AG09319 (cell line): ENCODE results near the gene CASZ1.

Source experiments
- DNase-seq: peaks from one replicate; pipeline ENCODE4 v3.0.0-alpha.2; 2010; ENCODE audit warnings: low read depth; ENCODE audit errors: extremely low read depth
- CTCF ChIP-seq: IDR thresholded peaks from 2 replicates; pipeline ENCODE4 v1.5.1; 2011; ENCODE audit warnings: low read depth, mild to moderate bottlenecking, inconsistent platforms, low read length, moderate library complexity

The CASZ1 gene

GRCh38 chr1:10741696-10742095, 54.8 kb downstream of the CASZ1 start:
- DNase-seq = no peak
- no peak for TF ChIP-seq CTCF

- no peak for DNase-seq
- no peak for TF ChIP-seq CTCF
These were observed 56.3 kb downstream of the CASZ1 start for GRCh38 chr1:10740123-10740522.

GRCh38 chr1:10739589-10739988, 56.9 kb downstream of the CASZ1 start:
- DNase-seq = no peak
- TF ChIP-seq CTCF = no peak

- DNase-seq = no peak
- TF ChIP-seq CTCF = no peak
These were observed 58.1 kb downstream of the CASZ1 start for GRCh38 chr1:10738061-10739058.

GRCh38 chr1:10737651-10738050, 58.8 kb downstream of the CASZ1 start:
- no peak for DNase-seq
- no peak for TF ChIP-seq CTCF

GRCh38 chr1:10736634-10737586, 59.5 kb downstream of the CASZ1 start:
- no peak for DNase-seq
- TF ChIP-seq CTCF = no peak
